Endothelial cell (in vitro differentiated cells): Measurements from ENCODE around the gene HPF1. TPM values are rescaled to one million over a fixed set of nuclear protein-coding genes. Genes with fewer than 3 reads are reported as not detected.
"Not testable (repeated sequence)": the region's sequence is repeated elsewhere in the genome, so short reads cannot be mapped to it uniquely, and the experiment has no call there.

ENCODE experiments used
- DNase-seq: peaks from one replicate; pipeline ENCODE4 v3.0.0; 2021; ENCODE audit warnings: low spot score
- H3K27ac Mint-ChIP-seq: one replicate; pipeline ENCODE4 v1.8.0; 2021; ENCODE audit warnings: mixed read lengths, inconsistent platforms; ENCODE audit not compliant: unreplicated experiment
- H3K27me3 Mint-ChIP-seq: one replicate; pipeline ENCODE4 v1.8.0; 2021; ENCODE audit warnings: mild to moderate bottlenecking, moderate library complexity, mixed read lengths, inconsistent platforms; ENCODE audit not compliant: unreplicated experiment
- H3K36me3 Mint-ChIP-seq: one replicate; pipeline ENCODE4 v1.8.0; 2021; ENCODE audit warnings: mild to moderate bottlenecking, low read depth, mixed read lengths, inconsistent platforms; ENCODE audit not compliant: unreplicated experiment
- H3K4me1 Mint-ChIP-seq: one replicate; pipeline ENCODE4 v1.8.0; 2021; ENCODE audit warnings: mild to moderate bottlenecking, mixed read lengths, inconsistent platforms; ENCODE audit not compliant: unreplicated experiment
- H3K4me3 Mint-ChIP-seq: one replicate; pipeline ENCODE4 v1.8.0; 2021; ENCODE audit warnings: mild to moderate bottlenecking, mixed read lengths, inconsistent platforms; ENCODE audit not compliant: unreplicated experiment
- H3K9me3 Mint-ChIP-seq: one replicate; pipeline ENCODE4 v1.8.0; 2021; ENCODE audit warnings: mixed read lengths, inconsistent platforms; ENCODE audit not compliant: unreplicated experiment
- CTCF ChIP-seq: fragments of 200-600 bp; sonication (generic); IDR thresholded peaks from one replicate; pipeline ENCODE4 v1.5.0; 2021; ENCODE audit warnings: antibody characterized with exemption; ENCODE audit not compliant: unreplicated experiment
- total RNA-seq: library from RNA; stranded (reverse); fragmentation: NEBNext Ultra II Directional; extraction: Animal tissue kit (Norgen Biotek cat#: 25700); gene quantifications from one replicate; pipeline ENCODE4 v1.2.1, GENCODE V29; 2021; ENCODE audit not compliant: unreplicated experiment

The HPF1 gene
- total RNA-seq, 1 donor from 2014 or later = 30.2 TPM

GRCh38 chr4:169774466-169775445 lies 17.0 kb upstream of the HPF1 start:
- Mint-ChIP-seq H3K27ac (no peak overlapping the region), H3K9me3 (no peaks in the 10 kb centered on the region), H3K27me3 (no peaks in the 10 kb centered on the region), H3K4me1 (peaks cover 6% of the 10 kb centered on the region), H3K4me3 (peak overlapping the region; percentile 17), H3K36me3 (no peaks in the 10 kb centered on the region)
- peak; percentile 53 for DNase-seq
- peak; percentile 14 for TF ChIP-seq CTCF

- Mint-ChIP-seq H3K36me3 (no peaks in the 10 kb centered on the region), H3K4me3 (no peak overlapping the region), H3K27ac (no peak overlapping the region), H3K9me3 (no peaks in the 10 kb centered on the region), H3K4me1 (peaks cover 6% of the 10 kb centered on the region), H3K27me3 (no peaks in the 10 kb centered on the region)
- TF ChIP-seq CTCF = no peak
- no peak for DNase-seq
Observed at GRCh38 chr4:169773889-169774288, 16.1 kb upstream of the HPF1 start.

GRCh38 chr4:169771556-169772080 lies 13.9 kb upstream of the HPF1 start:
- H3K4me3 Mint-ChIP-seq, H3K9me3 Mint-ChIP-seq, H3K27ac Mint-ChIP-seq, H3K36me3 Mint-ChIP-seq, H3K27me3 Mint-ChIP-seq, H3K4me1 Mint-ChIP-seq, DNase-seq: not testable (repeated sequence)

- Mint-ChIP-seq H3K27ac (no peak overlapping the region), H3K9me3 (no peaks in the 10 kb centered on the region), H3K27me3 (no peaks in the 10 kb centered on the region), H3K36me3 (no peaks in the 10 kb centered on the region), H3K4me3 (no peak overlapping the region), H3K4me1 (peaks cover under 1% of the 10 kb centered on the region)
- no peak for TF ChIP-seq CTCF
- no peak for DNase-seq
Observed at GRCh38 chr4:169770416-169770815, 12.7 kb upstream of the HPF1 start.

- DNase-seq = no peak
- Mint-ChIP-seq H3K4me1 (no peaks in the 10 kb centered on the region), H3K27me3 (no peaks in the 10 kb centered on the region), H3K4me3 (no peak overlapping the region), H3K36me3 (no peaks in the 10 kb centered on the region), H3K27ac (no peak overlapping the region), H3K9me3 (no peaks in the 10 kb centered on the region)
- TF ChIP-seq CTCF = no peak
Observed at GRCh38 chr4:169768385-169768784, 10.6 kb upstream of the HPF1 start.
